DMS153 treated with DMSO at 0.1 percent for 48 hours (cell line): Measurements from ENCODE around the gene EEPD1.
"Not testable (repeated sequence)": the region's sequence is repeated elsewhere in the genome, so short reads cannot be mapped to it uniquely, and the experiment has no call there.

Experiments used
- DNase-seq: peaks from one replicate; lab custom pipeline; 2025; ENCODE audit not compliant: unreplicated experiment; lab: John Stamatoyannopoulos, UW

Gene EEPD1

DNA sequence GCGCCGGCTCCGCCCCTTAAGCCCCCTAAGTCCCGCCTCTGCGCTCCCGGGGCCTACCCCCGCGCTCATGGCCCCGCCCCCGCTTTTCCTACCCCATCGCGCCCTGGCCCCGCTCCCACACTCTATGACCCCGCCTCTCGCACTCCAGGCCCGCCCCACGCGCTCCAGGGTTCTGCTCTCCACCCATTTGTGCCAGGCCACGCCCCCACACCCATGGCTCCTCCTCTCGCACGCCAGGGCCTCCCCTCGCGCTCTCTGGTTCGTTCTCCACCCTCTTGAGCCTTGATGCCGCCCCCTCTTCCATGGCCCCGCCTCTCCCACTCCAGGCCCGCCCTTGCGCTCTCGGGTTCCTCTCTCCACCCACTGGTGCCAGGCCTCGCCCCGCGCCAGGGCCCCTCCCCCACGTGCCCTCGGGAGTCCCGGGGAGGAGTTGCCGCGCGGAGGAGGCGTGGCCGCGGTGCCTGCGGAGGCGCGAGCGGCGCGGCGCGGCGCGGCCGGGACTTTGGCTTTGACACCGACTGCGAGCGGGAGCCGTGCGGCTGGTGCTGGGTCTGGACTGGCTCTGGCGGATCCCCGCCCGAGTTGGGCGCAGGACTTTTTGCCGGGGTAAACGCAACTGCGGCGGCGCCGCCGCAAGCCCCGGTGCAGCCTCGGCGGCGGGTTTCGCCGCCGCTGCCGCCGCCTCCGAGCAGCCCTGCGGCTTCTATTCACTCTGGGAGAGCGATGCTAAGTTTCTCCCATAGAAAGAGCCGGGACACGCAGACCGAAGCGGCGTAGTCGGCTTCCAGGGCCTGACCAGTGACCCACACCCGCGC is at the start of gene EEPD1:
Gene EEPD1, plus strand, starts transcription at position 499 of the 815 bp plus-strand sequence. CDS start 1,071 bp downstream, outside the sequence.
- DNase-seq = peak; percentile 99

DNA sequence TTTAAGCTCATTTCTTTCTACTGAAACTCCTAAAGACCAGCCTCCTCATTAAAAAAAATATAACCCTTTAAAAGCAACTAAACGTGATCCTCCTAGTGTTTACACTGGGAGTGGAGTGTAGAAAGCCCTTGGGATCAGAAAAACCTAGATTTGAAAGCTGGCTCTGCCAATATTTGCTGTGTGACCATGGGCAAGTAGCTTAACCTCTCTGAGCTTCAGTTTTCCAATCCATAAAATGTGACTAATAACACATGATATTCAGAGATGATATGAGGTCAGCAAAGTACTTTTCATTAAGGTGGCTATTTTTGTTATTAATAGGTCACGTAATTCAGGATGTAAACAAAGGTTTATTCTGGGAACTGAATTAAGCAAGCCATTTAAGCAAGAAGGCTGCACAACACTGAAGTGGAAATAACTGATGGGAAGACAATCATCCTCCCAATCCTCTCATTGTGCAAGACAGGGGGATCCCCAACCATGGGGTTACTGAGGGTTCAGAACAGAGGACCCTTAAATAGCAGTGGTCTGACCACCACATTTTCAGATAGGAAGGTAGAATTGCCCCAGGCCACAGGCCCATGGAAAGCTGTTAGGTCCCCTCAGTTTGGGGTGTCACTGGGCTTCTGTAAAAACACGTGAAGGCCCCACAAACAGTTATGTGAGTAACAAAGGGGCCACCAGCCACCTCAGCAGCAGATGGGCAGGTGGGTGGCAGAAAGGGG is 49.1 kb upstream of the EEPD1 start:
- DNase-seq = no peak

DNA sequence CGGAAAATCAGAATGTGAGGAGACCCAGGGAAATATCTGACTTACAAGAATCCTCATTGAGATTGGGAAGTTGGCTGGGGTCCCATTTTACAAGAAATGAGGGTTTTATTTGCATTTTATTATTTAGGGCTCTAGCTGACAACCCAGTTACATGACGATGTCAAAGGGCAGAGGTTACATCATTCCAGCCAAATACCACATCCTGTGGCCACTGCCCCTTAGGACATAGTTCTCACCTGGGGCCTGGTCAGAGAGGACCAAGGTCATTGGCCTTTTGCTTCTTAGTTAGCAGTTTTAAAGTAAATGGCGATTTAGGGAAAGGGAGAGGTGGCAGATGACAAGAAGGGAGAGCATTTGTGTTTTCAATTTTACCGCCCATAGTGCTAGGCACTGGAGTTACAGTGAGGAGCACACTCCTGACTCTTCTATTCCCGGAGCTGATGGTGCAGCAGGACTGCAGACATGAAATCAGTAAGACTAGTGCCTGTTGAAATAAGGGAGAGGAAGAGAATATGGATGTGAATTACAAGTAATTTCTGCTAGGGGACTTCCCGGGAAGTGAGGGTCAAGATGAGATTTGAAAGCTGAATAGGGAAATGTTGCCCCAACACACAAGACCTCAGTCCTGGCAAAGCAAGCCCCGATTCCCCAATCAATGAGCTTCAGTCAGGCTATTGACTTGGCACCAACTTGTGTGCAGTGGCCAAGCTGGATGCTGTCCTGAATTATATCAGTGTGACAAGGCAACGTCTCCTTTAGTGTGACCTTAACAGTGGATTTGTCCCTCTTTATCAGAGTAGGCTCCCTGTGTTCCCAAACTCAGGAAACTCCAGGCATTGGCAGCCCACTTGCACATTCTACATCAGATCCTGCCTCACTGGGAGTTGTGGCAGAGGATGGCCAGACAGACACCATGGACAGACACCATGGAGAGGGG is 45.8 kb upstream of the EEPD1 start:
- not testable (repeated sequence) for DNase-seq

DNA sequence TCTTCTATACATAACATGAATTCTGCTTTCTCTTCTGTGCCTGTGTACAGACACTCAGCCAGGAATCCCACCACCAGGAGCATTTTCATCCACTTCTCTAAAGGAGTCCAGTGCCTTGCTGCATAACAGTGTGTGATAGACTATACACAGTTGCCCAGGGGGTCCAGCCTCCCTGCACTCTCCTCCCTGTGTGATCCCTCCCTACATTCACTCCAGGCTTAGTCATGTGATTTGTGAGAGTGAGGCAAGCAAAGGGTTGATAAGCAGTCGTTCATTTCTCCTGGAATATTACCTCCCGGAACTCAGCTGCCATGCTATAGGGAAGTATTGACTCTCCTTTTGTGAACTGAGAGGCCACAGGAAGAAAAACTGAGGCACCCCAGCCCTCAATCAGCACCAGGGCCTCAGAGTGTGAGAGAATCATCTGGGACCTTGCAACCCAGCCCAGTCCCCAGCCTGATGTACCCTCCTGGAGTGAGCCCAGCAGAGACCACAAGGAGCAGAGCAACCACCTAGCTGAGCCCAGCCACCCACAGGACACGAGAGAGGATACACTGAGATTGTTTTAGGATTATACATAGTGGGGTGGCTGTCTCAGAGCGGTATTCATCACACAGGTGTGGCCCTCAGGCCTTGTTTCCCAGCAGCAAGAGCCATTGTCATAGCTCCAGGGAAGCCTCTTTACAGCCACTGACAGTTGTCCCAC is 45.0 kb upstream of the EEPD1 start:
- no peak for DNase-seq

DNA sequence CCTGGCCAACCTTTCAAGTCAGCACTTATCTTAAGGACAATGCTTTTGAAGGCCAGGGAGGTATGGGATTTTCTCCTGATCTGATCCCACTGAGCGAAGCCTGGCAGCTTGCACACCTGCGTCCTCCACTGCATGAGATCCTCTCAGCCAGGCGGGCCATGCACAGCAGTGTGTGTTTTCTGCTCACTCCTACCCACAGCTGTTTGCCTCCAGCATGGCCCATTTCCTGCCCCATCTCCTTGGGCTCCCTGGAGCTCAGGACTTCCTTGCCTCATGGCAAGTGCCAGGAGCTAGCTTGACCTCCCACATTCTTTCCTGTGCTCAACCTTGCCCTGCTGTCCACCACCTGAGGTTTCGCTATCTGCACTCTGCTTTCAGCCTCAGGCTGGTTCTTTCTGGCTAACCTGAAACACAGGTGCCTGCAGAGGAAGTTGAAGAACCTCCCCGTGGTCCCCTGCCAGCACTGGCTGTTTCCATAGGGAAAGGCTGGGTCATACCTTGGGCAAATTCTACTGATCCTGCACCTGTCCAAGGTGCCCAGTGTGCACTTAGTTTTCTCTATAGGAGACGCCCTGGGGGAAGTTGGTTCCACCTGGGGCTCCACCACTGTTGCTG is 43.9 kb upstream of the EEPD1 start:
- no peak for DNase-seq

DNA sequence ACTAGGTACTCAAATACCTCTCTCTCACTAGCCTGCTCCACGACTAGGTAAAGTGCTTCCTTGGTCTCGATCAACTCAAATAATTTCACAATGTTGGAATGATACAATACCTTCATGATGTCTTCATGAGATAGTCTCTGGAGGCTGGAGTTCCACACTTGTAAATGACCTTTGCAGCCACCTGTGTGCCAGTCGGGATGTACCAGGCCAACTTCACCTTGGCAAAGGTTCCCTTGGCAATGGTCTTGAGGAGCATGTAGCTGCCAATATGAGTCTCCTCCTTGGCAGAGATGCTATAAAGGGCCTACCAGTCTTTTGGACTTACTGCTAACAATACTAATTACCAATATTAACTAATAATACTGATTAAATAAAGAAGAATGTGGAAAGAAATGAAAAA is 42.5 kb upstream of the EEPD1 start:
- no peak for DNase-seq

DNA sequence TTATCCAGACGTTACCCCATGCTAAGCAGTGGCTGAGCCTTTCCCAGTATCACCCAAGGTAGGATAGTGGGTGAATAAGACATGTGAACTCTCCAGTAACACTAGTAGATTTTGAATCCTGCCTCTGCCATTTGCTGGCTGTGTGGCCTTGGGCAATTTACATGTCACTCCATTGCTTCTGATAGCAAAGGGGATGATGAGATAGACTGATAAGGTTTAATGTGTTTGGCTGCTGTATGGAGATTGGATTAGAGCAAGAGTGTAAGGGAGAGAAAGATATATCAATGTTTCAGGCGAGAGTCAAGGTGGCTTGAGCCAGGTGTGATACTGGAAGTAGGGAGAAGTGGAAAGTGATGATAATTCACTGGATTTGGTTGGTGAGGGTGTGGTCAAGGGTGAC is 40.1 kb upstream of the EEPD1 start:
- DNase-seq = no peak

DNA sequence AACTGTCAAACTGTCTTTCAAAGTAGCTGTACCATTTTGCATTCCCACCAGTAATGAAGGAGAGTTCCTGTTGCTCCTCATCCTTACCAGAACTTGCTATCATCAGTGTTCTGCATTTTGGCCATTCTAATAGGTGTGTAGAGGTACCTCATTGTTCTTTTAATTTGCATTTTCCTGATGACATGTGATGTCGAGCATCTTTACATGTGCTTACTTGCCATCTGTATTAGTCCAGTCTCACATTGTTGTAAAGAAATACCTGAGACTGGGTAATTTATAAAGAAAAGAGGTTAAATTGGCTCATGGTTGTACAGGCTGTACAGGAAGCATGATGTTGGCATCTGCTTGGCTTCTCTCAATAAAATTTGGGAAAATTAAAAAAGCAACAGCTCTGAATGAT is 38.7 kb upstream of the EEPD1 start:
- DNase-seq = no peak

DNA sequence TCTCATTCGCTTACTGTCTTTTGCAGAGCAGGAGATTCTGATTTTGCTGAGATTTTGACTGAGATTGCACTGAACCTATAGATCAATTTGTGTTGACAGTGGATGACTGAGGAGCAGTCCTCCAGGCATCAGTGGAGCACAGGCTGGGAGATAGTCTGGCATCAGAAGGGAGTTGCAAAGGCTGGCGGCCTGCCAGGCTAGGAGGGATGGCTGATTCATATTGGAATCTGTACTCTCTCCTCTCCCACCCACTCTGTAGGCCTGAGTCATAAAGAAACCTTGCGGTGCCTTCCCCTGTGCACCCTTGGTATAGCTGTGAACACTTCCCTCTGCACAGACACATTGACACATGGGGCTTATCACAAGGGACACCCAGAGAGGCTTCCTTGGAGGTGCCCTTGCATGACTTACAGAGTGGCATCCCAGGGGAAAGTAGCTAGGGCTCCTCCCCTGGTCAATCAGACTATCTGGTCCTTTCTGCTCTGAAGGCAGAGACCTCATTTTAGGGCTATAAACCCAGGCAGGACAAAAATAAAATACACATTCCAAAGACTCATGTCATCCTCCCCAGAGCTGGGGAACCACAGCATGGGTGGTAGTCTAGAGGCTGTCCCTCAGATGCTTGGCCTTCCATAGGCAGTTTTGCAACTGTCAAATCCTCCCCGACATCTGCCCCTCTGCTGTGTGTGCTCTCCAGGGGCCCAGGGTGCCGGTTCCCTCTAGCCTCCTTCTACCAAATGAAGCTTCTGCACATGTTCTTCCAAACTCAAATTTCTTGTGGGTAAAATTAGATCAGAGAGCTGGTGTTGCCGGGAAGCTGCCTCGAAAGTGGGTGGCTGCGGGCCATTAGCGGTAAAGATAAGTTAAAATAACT is 37.4 kb upstream of the EEPD1 start:
- DNase-seq = no peak

DNA sequence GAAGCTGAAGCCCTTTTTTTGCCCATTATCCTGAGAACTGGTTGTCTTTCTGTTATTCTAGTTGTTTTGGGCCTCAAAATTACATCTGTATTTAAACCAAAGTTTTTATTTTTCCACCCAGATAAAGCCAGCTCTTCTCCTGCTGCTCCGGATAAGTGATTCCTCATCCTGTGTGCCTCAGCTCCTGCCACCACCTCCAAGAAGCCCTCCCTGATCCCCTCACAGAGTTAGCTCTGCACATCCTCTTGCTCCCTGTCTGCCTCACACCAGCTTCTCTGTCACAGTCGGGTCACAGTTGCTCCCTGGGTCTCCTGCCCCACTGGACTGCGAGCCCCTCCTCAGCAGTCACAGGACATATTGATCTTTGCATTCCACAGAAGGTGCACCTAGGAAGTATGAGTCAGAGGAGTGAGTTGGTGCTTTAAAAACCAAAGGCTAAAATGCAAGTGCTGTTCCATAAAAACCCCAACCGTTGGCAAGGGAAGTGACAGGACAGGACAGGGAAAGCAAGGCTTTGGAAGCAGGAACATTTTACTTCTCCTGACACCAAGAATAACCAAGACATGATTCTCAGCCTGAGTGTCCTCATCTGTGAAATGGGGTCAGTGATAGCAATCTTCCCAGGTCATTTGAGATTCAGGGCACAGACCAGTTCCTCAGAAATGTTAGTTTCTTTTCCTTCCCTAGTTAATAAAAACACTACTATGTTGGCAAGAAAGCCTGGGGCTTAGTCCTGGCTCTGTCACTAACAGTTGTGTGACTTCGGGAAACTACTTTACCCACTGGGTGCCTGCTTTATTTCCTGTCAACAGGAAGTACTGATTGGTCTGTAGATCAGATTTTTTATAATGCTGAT is 36.5 kb upstream of the EEPD1 start:
- DNase-seq = no peak

DNA sequence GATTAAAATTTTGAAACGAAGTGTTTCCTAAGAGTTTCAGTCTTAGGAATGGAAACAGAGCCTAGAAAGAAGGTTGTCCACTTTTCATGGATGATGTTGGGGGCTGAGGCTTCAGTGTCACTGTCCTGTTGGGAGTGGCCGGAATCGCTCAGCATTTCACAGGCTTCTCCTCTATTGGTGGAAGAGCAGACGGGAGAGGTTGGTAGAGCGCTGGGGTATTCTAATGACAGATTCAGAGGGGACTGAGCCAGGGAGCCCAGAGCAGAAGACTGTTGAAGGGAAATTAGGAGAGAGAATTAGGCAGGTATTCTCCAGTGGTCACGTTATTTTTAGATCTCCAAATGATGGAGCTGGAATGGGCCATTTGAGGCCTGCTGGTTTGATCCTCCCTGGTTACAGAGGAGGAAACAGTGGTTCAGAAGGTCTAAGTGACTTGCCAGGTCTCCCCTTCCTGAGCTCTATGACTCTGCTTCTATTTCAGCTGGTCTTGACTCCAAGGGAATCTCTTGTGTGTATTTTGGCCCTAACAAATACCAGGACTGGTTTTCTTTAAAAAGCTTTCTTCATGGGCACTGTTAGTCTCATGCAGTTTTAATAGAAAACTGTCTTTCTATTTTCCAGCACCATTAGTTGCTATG is 35.7 kb upstream of the EEPD1 start:
- DNase-seq = no peak

DNA sequence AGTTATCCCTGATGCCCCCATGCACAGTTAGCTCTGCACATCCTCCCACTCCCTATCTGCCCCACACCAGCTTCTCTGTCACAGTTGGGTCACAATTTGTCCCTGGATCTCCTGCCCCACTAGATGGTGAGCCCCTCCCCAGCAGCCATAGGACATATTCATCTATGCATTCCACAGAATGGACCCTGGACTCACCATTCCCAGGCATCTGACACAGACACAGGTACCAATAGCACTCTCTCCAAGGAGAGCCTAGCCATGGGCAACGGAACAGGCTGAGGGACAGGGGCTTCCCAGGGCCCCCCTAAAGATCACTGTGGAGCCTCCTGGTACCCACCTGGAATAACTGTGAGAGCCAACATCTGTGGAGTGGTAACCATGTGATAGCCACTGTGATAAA is 34.7 kb upstream of the EEPD1 start:
- no peak for DNase-seq

DNA sequence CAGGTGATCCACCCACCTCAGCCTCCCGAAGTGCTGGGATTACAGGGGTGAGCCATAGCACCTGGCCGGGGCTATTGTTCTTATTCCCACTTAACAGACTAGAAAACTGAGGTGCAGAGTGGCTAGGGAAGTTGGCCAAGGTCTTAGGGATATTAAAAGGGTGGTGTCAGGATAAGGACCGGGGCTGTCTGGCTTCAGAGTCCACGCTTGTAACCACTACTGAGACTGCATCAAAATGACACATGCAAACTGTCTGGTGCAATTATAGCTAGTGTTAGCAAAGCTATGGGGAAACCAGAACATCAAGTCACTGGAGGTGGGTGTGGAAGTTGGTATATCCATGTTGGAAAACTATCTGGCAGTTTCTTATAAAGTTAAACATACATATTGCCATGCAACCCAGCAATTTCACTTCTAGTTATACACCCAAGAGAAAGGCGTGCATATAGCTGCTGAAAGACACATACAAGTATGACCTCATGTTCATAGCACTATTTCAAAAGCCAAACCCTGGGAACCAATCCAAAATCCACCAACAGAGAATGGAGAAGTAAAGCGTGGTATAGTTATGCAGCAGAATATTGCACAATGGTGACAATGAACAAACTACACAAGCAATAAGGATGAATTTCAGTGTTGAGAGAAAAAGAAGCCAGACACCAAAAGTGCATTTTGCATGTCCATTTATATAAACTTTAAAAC is 33.9 kb upstream of the EEPD1 start:
- peak; percentile 20 for DNase-seq

DNA sequence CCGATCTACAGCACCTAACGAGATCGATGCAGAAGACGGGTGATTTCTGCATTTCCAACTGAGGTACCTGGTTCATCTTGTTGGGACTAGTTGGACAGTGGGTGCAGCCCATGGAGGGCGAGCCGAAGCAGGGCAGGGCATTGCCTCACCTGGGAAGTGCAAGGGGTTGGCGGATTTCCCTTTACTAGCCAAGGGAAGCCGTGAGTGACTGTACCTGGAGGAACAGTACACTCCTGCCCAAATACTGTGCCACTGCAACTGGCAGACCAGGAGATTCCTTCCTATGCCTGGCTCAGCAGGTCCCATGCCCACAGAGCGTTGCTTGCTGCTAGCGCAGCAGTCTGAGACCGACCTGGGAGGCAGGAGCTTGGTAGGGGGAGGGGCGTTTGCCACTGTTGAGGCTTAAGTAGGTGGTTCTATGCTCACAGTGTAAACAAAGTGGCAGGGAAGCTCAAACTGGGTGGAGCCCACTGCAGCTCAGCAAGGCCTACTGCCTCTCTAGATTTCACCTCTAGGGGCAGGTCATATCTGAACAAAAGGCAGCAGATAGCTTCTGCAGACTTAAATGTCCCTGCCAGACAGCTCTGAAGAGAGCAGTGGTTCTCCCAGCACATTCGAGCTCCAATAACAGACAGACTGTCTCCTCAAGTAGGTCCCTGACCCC is 32.9 kb upstream of the EEPD1 start:
- DNase-seq = not testable (repeated sequence)

DNA sequence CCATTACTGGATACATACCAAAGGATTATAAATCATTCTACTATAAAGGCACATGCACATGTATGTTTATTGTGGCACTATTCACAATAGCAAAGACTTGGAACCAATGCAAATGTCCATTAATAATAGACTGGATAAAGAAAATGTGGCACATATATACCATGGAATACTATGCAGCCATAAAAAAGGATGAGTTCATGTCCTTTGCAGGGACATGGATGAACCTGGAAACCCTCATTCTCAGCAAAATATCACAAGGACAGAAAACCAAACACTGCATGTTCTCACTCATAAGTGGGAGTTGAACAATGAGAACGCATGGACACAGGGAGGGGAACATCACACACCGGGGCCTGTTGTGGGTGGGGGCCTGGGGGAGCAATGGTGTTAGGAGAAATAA is 27.4 kb upstream of the EEPD1 start:
- not testable (repeated sequence) for DNase-seq

DNA sequence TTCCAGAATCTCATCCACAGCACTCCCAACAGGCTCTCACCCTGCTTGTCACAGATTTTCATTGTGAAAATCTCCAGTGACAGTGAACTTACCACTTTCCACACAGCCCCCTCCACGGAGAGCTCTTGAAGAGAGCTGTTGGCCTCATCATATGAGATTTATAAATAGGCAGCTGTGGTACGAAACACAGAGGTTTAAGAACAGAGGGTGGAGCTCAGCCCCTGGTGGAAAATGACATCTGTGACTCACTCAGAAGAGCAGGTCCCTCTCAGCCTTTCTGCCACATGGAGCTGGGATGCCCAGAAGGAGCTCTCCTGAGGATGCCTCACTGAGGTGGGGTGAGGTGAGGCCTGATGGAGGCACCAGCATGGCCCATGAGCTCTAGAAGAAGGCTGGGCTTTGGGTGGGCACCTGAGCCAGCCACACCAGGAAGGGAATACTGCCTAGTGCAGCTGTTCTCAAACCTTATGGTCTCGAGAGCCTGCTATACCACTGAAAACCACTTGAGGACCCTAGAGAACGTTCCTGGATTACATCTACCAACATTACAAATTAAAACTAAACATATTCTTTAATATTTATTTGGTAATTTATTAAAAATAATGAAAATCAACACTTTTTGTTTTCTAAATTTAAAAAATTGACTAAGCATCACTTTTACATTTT is 25.8 kb upstream of the EEPD1 start:
- no peak for DNase-seq
